C4-2B (cell line): Measurements from ENCODE around the gene TAP1.

Source experiments
- CTCF ChIP-seq: fragments of 450-650 bp; conservative IDR thresholded peaks from 2 replicates; pipeline ENCODE4 v1.5.1; 2017; ENCODE audit warnings: mild to moderate bottlenecking
- ZFX ChIP-seq: fragments of 450-650 bp; IDR thresholded peaks from 2 replicates; pipeline ENCODE4 v1.6.1; 2017

- TF ChIP-seq CTCF (no peak), ZFX (no peak)
Observed at GRCh38 chr6:32815996-32816395, 37.5 kb downstream of the TAP1 start.
